GM23338 (cell line): ENCODE results near the gene GREB1L. TPM values are rescaled to one million over a fixed set of nuclear protein-coding genes. Genes with fewer than 3 reads are reported as not detected.

ENCODE experiments used
- ATAC-seq: fragments of 200-7000 bp; cut with Tn5 transposase; 3 replicates; pipeline ENCODE4 v1.9.1; 2020
- DNase-seq: peaks from one replicate; pipeline ENCODE4 v3.0.0-alpha.2; 2015; ENCODE audit warnings: low spot score
- H2AFZ ChIP-seq: fragments of 200-600 bp; sonication (generic); 2 replicates; pipeline ENCODE4 v1.8.0; 2016; ENCODE audit warnings: antibody characterized with exemption, mild to moderate bottlenecking, moderate library complexity
- H3F3A ChIP-seq: fragments of 200-600 bp; sonication (generic); replicated peaks from 2 replicates; pipeline ENCODE4 v1.8.0; 2017; ENCODE audit warnings: antibody characterized with exemption, mixed run types, low read depth
- H3K27ac ChIP-seq: fragments of 200-600 bp; sonication (generic); 2 replicates; pipeline ENCODE4 v1.6.1; 2016; ENCODE audit warnings: low read depth
- H3K27me3 ChIP-seq: fragments of 200-600 bp; sonication (generic); 2 replicates; pipeline ENCODE4 v1.8.0; 2016; ENCODE audit warnings: mild to moderate bottlenecking, mixed run types, moderate library complexity; ENCODE audit not compliant: insufficient read depth
- H3K36me3 ChIP-seq: fragments of 200-600 bp; sonication (generic); 2 replicates; pipeline ENCODE4 v1.8.0; 2016; ENCODE audit warnings: mild to moderate bottlenecking; ENCODE audit not compliant: insufficient read depth
- H3K4me1 ChIP-seq: fragments of 200-600 bp; sonication (generic); 2 replicates; pipeline ENCODE4 v1.8.0; 2016; ENCODE audit warnings: mild to moderate bottlenecking, moderate library complexity; ENCODE audit not compliant: insufficient read depth
- H3K4me2 ChIP-seq: fragments of 200-600 bp; sonication (generic); 2 replicates; pipeline ENCODE4 v1.7.1; 2017; ENCODE audit warnings: mixed run types
- H3K4me3 ChIP-seq: fragments of 200-600 bp; sonication (generic); 2 replicates; pipeline ENCODE4 v1.6.1; 2016; ENCODE audit warnings: mixed run types
- H3K79me2 ChIP-seq: fragments of 200-600 bp; sonication (generic); replicated peaks from 2 replicates; pipeline ENCODE4 v1.8.0; 2017; ENCODE audit warnings: mild to moderate bottlenecking; ENCODE audit not compliant: insufficient read depth
- H3K9me2 ChIP-seq: fragments of 200-600 bp; sonication (generic); 2 replicates; pipeline ENCODE4 v1.8.0; 2017; ENCODE audit not compliant: insufficient read depth
- H4K20me1 ChIP-seq: fragments of 200-600 bp; sonication (generic); replicated peaks from 2 replicates; pipeline ENCODE4 v1.8.0; 2017; ENCODE audit warnings: mild to moderate bottlenecking; ENCODE audit not compliant: insufficient read depth
- H3K27ac Mint-ChIP-seq: 2 replicates; pipeline ENCODE4 v1.8.0; 2020; ENCODE audit warnings: inconsistent platforms, mild to moderate bottlenecking, moderate library complexity, mixed read lengths
- H3K27me3 Mint-ChIP-seq: 3 replicates; pipeline ENCODE4 v1.8.0; 2022; ENCODE audit warnings: low read depth, mild to moderate bottlenecking, moderate library complexity, mixed read lengths, inconsistent platforms; ENCODE audit not compliant: insufficient read depth, poor library complexity
- H3K36me3 Mint-ChIP-seq: 3 replicates; pipeline ENCODE4 v1.8.0; 2021; ENCODE audit warnings: low read depth, mild to moderate bottlenecking, inconsistent platforms, moderate library complexity, mixed read lengths
- H3K4me1 Mint-ChIP-seq: 3 replicates; pipeline ENCODE4 v1.8.0; 2020; ENCODE audit warnings: mild to moderate bottlenecking, inconsistent platforms, mixed read lengths
- H3K4me3 Mint-ChIP-seq: 3 replicates; pipeline ENCODE4 v1.8.0; 2021; ENCODE audit warnings: moderate library complexity, mild to moderate bottlenecking, inconsistent platforms, mixed read lengths
- H3K9me3 Mint-ChIP-seq: 3 replicates; pipeline ENCODE4 v1.8.0; 2020; ENCODE audit warnings: moderate library complexity, mild to moderate bottlenecking, inconsistent platforms, mixed read lengths
- CREB1 ChIP-seq: fragments of 250-450 bp; sonication (Bioruptor Pico); IDR thresholded peaks from 2 replicates; pipeline ENCODE4 v1.5.0; 2020; ENCODE audit warnings: low read depth, mild to moderate bottlenecking, moderate library complexity
- EZH2phosphoT487 ChIP-seq: fragments of 200-600 bp; sonication (generic); IDR thresholded peaks from one replicate; pipeline ENCODE4 v1.8.1; 2018; ENCODE audit warnings: antibody characterized with exemption; ENCODE audit not compliant: unreplicated experiment
- JUNB ChIP-seq: IDR thresholded peaks from one replicate; pipeline ENCODE4 v1.6.1; 2016; ENCODE audit warnings: antibody characterized with exemption; ENCODE audit not compliant: unreplicated experiment
- NANOG ChIP-seq: IDR thresholded peaks from 2 replicates; pipeline ENCODE4 v1.6.1; 2016; ENCODE audit warnings: antibody characterized with exemption, borderline replicate concordance
- POLR2AphosphoS5 ChIP-seq: IDR thresholded peaks from 2 replicates; pipeline ENCODE4 v1.6.1; 2016; ENCODE audit warnings: antibody characterized with exemption, low read depth
- STAT1 ChIP-seq: IDR thresholded peaks from one replicate; pipeline ENCODE4 v1.6.1; 2016; ENCODE audit warnings: antibody characterized with exemption; ENCODE audit not compliant: unreplicated experiment
- ZNF331 ChIP-seq: fragments of 250-450 bp; sonication (Bioruptor Pico); IDR thresholded peaks from 2 replicates; pipeline ENCODE4 v1.5.0; 2020; ENCODE audit warnings: low read depth, mild to moderate bottlenecking, moderate library complexity
- ZNF462 ChIP-seq: fragments of 250-450 bp; sonication (Bioruptor Pico); IDR thresholded peaks from 2 replicates; pipeline ENCODE4 v1.5.0; 2020; ENCODE audit warnings: mild to moderate bottlenecking, moderate library complexity
- polyA plus RNA-seq: library from polyadenylated mRNA; unstranded; fragments of >200 nt; fragmentation: Nextera tagmentation; extraction: Ambion mirVana; gene quantifications from 2 replicates; pipeline ENCODE4 v1.2.1, GENCODE V29; 2016
- total RNA-seq: library from RNA; depleted of rRNA; stranded (reverse); fragments of >200 nt; shearing (Covaris generic); gene quantifications from 2 replicates; pipeline ENCODE4 v1.2.3, GENCODE V29; 2014
- TF ChIP-seq, protein P1 (sequence below): IDR thresholded peaks from one replicate; pipeline ENCODE4 v1.6.1; 2018; ENCODE audit warnings: antibody characterized with exemption; ENCODE audit not compliant: unreplicated experiment

GREB1L gene
- total and polyA plus RNA-seq, 2 experiments from 2014 or later, result 0.03 to 0.29 TPM

DNA sequence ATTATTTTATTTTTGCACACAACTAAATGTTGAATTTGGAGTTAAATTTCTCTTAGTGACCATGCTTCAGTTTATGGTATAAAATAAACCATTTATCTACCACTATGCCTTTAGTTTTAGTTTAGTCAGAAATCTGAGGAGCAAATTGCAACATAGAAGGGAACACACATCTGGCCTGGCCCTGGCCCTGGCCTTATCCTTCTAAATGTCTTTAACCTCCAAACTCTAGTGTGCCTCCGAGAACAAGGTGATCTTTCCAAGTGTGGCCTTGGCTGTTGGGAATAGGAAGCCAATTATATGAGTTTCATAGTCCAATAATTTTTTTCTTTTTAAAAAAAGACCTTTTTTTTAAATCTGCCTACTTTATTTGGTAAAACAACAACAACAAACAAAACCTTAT, 31.8 kb upstream of the GREB1L start:
- no peak for DNase-seq
- no peaks in the 10 kb centered on the region for H3K9me2 ChIP-seq
- H3K27me3 ChIP-seq, result peaks cover 4% of the 10 kb centered on the region
- H3K4me1 ChIP-seq, result no peaks in the 10 kb centered on the region
- Mint-ChIP-seq H3K9me3 (no peaks in the 10 kb centered on the region), H3K4me3 (no peak overlapping the region), H3K36me3 (no peaks in the 10 kb centered on the region), H3K27ac (no peak overlapping the region), H3K4me1 (no peaks in the 10 kb centered on the region), H3K27me3 (peaks cover 6% of the 10 kb centered on the region)
- no peaks in the 10 kb centered on the region for H3F3A ChIP-seq
- TF ChIP-seq NANOG, result no peak
- TF ChIP-seq JUNB, result no peak
- TF ChIP-seq EZH2phosphoT487, result no peak
- TF ChIP-seq, protein P1, sequence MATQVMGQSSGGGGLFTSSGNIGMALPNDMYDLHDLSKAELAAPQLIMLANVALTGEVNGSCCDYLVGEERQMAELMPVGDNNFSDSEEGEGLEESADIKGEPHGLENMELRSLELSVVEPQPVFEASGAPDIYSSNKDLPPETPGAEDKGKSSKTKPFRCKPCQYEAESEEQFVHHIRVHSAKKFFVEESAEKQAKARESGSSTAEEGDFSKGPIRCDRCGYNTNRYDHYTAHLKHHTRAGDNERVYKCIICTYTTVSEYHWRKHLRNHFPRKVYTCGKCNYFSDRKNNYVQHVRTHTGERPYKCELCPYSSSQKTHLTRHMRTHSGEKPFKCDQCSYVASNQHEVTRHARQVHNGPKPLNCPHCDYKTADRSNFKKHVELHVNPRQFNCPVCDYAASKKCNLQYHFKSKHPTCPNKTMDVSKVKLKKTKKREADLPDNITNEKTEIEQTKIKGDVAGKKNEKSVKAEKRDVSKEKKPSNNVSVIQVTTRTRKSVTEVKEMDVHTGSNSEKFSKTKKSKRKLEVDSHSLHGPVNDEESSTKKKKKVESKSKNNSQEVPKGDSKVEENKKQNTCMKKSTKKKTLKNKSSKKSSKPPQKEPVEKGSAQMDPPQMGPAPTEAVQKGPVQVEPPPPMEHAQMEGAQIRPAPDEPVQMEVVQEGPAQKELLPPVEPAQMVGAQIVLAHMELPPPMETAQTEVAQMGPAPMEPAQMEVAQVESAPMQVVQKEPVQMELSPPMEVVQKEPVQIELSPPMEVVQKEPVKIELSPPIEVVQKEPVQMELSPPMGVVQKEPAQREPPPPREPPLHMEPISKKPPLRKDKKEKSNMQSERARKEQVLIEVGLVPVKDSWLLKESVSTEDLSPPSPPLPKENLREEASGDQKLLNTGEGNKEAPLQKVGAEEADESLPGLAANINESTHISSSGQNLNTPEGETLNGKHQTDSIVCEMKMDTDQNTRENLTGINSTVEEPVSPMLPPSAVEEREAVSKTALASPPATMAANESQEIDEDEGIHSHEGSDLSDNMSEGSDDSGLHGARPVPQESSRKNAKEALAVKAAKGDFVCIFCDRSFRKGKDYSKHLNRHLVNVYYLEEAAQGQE, result no peak
- no peak for TF ChIP-seq STAT1
- H3K4me2 ChIP-seq, result no peak overlapping the region
- H3K36me3 ChIP-seq, result no peaks in the 10 kb centered on the region
- no peaks in the 10 kb centered on the region for H3K79me2 ChIP-seq
- H4K20me1 ChIP-seq, result no peaks in the 10 kb centered on the region
- ATAC-seq, result no peak
- no peak overlapping the region for H2AFZ ChIP-seq
- H3K4me3 ChIP-seq, result no peak overlapping the region
- no peak overlapping the region for H3K27ac ChIP-seq

GRCh38 chr18:21210784-21211183, 31.2 kb upstream of the GREB1L start:
- ATAC-seq (no peak), DNase-seq (no peak)
- Mint-ChIP-seq H3K9me3 (no peaks in the 10 kb centered on the region), H3K27ac (no peak overlapping the region), H3K27me3 (peaks cover 9% of the 10 kb centered on the region), H3K4me1 (no peaks in the 10 kb centered on the region), H3K4me3 (no peak overlapping the region), H3K36me3 (no peaks in the 10 kb centered on the region)
- Histone ChIP-seq H3K4me3 (no peak overlapping the region), H3K4me2 (no peak overlapping the region), H3K79me2 (no peaks in the 10 kb centered on the region), H3K27ac (no peak overlapping the region), H2AFZ (no peak overlapping the region), H3K9me2 (no peaks in the 10 kb centered on the region), H3K27me3 (peaks cover 9% of the 10 kb centered on the region), H3K4me1 (no peaks in the 10 kb centered on the region), H3F3A (no peaks in the 10 kb centered on the region), H4K20me1 (no peaks in the 10 kb centered on the region), H3K36me3 (no peaks in the 10 kb centered on the region)
- no peak for TF ChIP-seq ZNF462 (CRISPR knock-in tag)
- TF ChIP-seq CREB1 (CRISPR knock-in tag), result no peak
- no peak for TF ChIP-seq ZNF331 (CRISPR knock-in tag)
- TF ChIP-seq POLR2AphosphoS5, result no peak
- TF ChIP-seq, protein P1, result no peak
- no peak for TF ChIP-seq JUNB
